PC-3 (cell line): ENCODE data around the gene JAZF1.

Source experiments
- CTCF ChIP-seq: fragments of 300-600 bp; sonication (generic); conservative IDR thresholded peaks from 2 replicates; pipeline ENCODE4 v1.5.1; 2017; ENCODE audit warnings: antibody characterized with exemption, low read depth, mild to moderate bottlenecking, low read length
- EZH2 ChIP-seq: fragments of 300-600 bp; sonication (generic); IDR thresholded peaks from one replicate; pipeline ENCODE4 v1.6.1; 2017; ENCODE audit warnings: antibody characterized with exemption, mild to moderate bottlenecking, low read length; ENCODE audit not compliant: unreplicated experiment
- EZH2phosphoT487 ChIP-seq: fragments of 300-600 bp; sonication (generic); IDR thresholded peaks from 2 replicates; pipeline ENCODE4 v1.6.1; 2018; ENCODE audit warnings: mild to moderate bottlenecking, antibody characterized with exemption, low read length, borderline replicate concordance

- TF ChIP-seq CTCF, result no peak
- no peak for TF ChIP-seq EZH2
- TF ChIP-seq EZH2phosphoT487, result no peak
These were observed 263.5 kb downstream of the JAZF1 start for GRCh38 chr7:27917119-27917518.
